ENCODE measurements around the gene AP2A2.

The AP2A2 gene

GRCh38 chr11:924406-925157 lies 1.1 kb upstream of the AP2A2 start:
- FAIRE-seq (no peak), DNase-seq (ENCODE audit: low spot score) (no peak)

GRCh38 chr11:925158-925495 lies 543 bp upstream of the AP2A2 start:
- DNase-seq (ENCODE audit: low spot score): no peak
- no peak for FAIRE-seq

GRCh38 chr11:926341-926916 lies 759 bp downstream of the AP2A2 start:
- FAIRE-seq: peak; percentile 55

GRCh38 chr11:927871-928270 lies 2.2 kb downstream of the AP2A2 start:
- DNase-seq (ENCODE audit: low spot score) (no peak), FAIRE-seq (no peak)

More at GRCh38 chr11:926341-926916, 759 bp downstream of the AP2A2 start:
- peak; percentile 24 for DNase-seq (ENCODE audit: low spot score)

GRCh38 chr11:928786-929185 lies 3.1 kb downstream of the AP2A2 start:
- FAIRE-seq (no peak), DNase-seq (ENCODE audit: low spot score) (no peak)

GRCh38 chr11:929405-929804 lies 3.7 kb downstream of the AP2A2 start:
- DNase-seq (ENCODE audit: low spot score) (no peak), FAIRE-seq (no peak)

- FAIRE-seq (no peak), DNase-seq (ENCODE audit: low spot score) (no peak)
These were observed 5.7 kb downstream of the AP2A2 start for GRCh38 chr11:931385-931784.

- no peak for DNase-seq (ENCODE audit: low spot score)
- FAIRE-seq: no peak
These were observed 6.8 kb downstream of the AP2A2 start for GRCh38 chr11:932435-932834.

- no peak for FAIRE-seq
These were observed 7.6 kb downstream of the AP2A2 start for GRCh38 chr11:933142-933851.

GRCh38 chr11:933936-934335 lies 8.3 kb downstream of the AP2A2 start:
- DNase-seq (ENCODE audit: low spot score) (no peak), FAIRE-seq (no peak)

More at GRCh38 chr11:933142-933851, 7.6 kb downstream of the AP2A2 start:
- DNase-seq (ENCODE audit: low spot score): no peak

- no peak for DNase-seq (ENCODE audit: low spot score)
These were observed 8.9 kb downstream of the AP2A2 start for GRCh38 chr11:934527-934926.

GRCh38 chr11:936199-936598 lies 10.5 kb downstream of the AP2A2 start:
- FAIRE-seq (no peak), DNase-seq (ENCODE audit: low spot score) (no peak)

More at GRCh38 chr11:934527-934926, 8.9 kb downstream of the AP2A2 start:
- no peak for FAIRE-seq

- DNase-seq (ENCODE audit: low spot score) (no peak), FAIRE-seq (no peak)
These were observed 12.2 kb downstream of the AP2A2 start for GRCh38 chr11:937841-938261.

GRCh38 chr11:940496-941135 lies 14.9 kb downstream of the AP2A2 start:
- no peak for FAIRE-seq
- DNase-seq (ENCODE audit: low spot score): no peak

- FAIRE-seq (no peak), DNase-seq (ENCODE audit: low spot score) (no peak)
These were observed 17.2 kb downstream of the AP2A2 start for GRCh38 chr11:942823-943222.

GRCh38 chr11:944711-945470 lies 19.2 kb downstream of the AP2A2 start:
- FAIRE-seq (no peak), DNase-seq (ENCODE audit: low spot score) (no peak)

- DNase-seq (ENCODE audit: low spot score): no peak
- no peak for FAIRE-seq
These were observed 20.3 kb downstream of the AP2A2 start for GRCh38 chr11:945986-946385.

GRCh38 chr11:947744-948143 lies 22.1 kb downstream of the AP2A2 start:
- FAIRE-seq (no peak), DNase-seq (ENCODE audit: low spot score) (no peak)

- DNase-seq (ENCODE audit: low spot score) (no peak), FAIRE-seq (no peak)
These were observed 25.8 kb downstream of the AP2A2 start for GRCh38 chr11:951507-951906.

- DNase-seq (ENCODE audit: low spot score) (peak; percentile 95), FAIRE-seq (peak; percentile 97)
These were observed 27.0 kb downstream of the AP2A2 start for GRCh38 chr11:952406-953385.

All from RCC 7860 (cell line).